HG02973 (cell line): ENCODE data around the gene PAN3.
"Not testable (repeated sequence)": the region's sequence is repeated elsewhere in the genome, so short reads cannot be mapped to it uniquely, and the experiment has no call there.

Experiments
- ATAC-seq: cut with Tn5 transposase; IDR thresholded peaks from one replicate; pipeline ENCODE4 v1.9.1; 2021; ENCODE audit warnings: moderate library complexity; ENCODE audit not compliant: unreplicated experiment

PAN3 gene, protein sequence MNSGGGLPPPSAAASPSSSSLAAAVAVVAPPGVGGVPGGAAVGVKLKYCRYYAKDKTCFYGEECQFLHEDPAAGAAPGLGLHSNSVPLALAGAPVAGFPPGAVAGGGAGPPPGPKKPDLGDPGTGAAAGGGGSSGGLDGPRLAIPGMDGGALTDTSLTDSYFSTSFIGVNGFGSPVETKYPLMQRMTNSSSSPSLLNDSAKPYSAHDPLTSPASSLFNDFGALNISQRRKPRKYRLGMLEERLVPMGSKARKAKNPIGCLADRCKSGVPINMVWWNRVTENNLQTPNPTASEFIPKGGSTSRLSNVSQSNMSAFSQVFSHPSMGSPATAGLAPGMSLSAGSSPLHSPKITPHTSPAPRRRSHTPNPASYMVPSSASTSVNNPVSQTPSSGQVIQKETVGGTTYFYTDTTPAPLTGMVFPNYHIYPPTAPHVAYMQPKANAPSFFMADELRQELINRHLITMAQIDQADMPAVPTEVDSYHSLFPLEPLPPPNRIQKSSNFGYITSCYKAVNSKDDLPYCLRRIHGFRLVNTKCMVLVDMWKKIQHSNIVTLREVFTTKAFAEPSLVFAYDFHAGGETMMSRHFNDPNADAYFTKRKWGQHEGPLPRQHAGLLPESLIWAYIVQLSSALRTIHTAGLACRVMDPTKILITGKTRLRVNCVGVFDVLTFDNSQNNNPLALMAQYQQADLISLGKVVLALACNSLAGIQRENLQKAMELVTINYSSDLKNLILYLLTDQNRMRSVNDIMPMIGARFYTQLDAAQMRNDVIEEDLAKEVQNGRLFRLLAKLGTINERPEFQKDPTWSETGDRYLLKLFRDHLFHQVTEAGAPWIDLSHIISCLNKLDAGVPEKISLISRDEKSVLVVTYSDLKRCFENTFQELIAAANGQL

DNA sequence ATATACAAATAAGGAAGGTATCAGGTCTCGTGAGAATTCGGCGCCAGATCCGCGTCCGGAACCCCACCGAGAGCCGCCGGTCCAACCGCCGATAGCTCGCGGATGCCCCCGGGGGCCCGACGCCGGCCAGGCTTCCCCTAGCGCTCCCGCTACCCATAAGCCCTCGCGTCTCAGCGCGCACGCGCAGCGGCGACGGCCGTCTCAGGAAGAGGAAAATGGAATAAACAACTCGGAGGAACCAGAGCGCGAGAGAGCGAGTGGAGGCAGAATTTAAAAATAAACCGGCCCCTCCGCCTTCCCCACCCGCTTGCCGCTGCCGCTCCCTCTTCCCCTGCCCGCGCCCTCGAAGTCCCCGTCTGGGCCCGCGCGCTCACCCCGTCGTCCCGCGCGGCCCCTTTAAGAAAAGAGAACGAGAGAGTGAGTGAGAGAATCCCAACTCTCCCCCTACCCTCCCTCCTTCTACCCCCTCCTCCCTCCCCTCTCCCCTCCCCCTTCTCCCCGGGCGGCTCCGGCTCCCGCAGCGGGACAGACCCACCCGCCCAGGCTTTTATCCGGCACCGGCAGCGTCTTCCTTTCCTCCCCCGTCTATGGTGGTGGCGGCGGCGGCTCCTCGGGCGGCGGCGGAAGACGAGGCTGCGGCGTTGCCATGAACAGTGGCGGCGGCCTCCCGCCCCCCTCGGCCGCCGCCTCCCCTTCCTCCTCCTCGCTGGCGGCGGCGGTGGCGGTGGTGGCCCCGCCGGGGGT lies at the start of gene PAN3:
Gene PAN3 (plus strand): TSS at position 534 of the 744 bp plus-strand sequence. CDS start 113 bp downstream, at position 647.
- ATAC-seq = peak; percentile 54

DNA sequence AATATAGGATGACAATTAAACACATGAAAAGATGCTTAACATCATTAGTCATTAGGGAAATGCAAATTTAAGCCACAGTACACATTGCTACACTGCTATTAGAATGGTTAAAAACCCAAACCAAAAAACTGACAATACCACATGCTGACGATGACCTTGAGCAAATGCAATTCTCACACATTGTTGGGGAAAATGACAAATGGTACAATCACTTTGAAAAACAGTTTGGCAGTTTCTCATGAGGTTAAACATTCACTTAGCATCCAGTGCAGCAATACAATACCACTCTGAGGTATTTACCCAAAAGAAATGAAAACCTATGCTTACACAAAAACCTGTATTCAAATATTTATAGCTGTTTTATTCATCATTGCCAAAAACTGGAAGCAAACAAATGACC lies 49.3 kb upstream of the PAN3 start:
- ATAC-seq = no peak

DNA sequence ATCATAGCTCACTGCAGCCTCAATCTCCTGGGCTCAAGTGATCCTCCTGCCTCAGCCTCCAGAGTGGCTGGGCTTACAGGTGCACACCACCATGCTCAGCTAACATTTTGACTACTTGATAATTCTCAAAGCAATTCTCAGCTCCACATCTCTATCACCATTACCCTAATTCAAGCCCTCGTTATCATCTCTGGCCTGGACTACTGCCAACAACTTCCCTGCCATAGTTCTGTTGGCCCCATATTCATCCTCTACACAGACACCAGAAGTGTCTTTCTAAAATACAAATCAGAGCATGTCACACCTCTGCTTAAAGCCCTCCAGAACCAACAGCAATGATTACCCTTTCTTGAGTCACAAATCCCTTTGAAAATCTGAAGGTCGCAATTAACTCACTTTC lies 45.9 kb upstream of the PAN3 start:
- no peak for ATAC-seq

DNA sequence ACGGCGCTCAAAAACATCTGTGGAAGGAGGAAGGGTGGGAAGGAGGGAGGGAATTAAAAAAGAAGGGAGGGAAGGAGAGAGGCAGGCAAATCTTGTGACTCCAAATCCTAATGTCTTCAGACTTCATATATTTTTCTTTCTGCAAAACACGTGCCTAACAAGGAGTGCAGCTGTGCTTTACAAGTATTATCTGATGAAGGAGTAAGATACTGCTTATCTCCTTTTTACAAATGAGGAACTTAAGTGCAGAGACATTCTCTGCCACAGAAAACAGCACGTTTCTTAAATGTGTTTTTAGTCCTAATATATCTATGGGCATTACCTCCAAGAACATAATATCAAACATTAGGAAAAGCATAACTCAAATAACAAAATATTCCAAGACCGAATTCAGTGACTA lies 44.5 kb upstream of the PAN3 start:
- ATAC-seq = no peak

DNA sequence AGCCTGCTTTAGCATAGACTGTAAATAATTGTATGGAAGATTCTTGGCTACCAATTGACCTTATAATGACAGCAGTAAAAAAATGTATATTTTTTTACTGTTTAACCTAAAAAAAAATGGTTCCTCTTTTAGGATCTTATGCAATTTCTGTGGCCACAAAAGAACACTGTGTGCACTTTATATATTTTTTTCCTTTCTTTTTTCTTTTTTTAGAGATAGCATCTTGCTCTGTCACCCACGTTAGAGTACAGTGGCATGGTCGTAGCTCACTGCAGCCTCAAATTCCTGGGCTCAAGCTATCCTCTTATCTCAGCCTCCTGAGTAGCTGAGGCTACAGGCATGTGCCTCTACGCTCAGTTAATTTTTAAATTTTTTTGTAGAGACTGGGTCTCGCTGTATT lies 44.0 kb upstream of the PAN3 start:
- no peak for ATAC-seq

DNA sequence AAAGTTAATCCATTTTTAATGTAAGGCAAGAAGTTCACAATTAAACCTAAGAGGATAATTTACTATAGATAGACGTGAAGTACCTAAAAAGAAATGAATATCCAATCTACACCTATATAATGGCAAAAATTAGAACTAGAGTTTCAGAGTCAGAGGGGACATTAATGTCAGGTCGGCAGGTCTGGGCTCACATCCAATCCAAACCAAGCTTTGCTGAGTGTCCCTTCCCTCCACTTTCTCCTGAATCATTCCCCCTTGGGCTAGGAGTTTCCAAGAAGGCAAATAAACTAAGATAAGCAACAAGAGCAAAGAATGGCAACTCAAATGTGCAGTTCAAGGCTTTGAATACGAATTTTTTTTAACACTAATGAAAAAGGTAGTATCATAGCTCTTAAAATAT lies 40.8 kb upstream of the PAN3 start:
- ATAC-seq = no peak

DNA sequence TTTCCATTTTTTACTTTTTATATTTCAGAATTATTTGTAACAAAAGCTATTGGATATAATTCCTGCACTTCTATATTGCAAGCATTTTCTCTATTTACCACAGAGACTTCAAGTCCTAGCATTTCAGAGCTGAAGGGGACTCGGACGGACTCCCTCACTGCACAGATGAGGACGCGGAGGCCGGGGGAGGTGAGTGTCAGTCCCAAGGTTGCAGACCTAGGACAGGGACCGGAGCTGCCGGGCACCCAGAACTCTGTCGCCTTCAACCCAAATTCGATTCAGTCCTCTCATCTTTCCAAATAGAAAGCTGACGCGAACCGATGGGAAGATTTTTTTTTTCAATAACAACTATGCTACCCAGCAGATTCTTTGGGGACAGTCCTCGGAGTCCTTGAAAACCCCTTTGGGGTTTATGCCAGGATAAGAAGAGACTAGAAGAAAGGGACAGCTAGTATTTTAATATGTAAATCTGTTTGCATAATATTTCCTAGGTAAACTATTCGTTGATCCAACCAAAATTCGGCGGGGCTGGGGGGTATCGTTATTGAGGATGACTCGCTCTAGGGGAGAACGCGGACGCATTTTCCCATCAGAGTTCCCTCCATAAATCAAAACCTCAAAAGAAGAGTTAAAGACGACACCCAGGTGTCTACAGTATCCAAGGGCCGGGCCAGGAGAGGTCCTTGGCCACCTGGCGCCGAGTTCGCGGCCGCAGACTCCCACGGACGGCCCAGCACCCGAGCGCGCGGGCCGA lies 38.8 kb upstream of the PAN3 start:
- ATAC-seq = no peak

DNA sequence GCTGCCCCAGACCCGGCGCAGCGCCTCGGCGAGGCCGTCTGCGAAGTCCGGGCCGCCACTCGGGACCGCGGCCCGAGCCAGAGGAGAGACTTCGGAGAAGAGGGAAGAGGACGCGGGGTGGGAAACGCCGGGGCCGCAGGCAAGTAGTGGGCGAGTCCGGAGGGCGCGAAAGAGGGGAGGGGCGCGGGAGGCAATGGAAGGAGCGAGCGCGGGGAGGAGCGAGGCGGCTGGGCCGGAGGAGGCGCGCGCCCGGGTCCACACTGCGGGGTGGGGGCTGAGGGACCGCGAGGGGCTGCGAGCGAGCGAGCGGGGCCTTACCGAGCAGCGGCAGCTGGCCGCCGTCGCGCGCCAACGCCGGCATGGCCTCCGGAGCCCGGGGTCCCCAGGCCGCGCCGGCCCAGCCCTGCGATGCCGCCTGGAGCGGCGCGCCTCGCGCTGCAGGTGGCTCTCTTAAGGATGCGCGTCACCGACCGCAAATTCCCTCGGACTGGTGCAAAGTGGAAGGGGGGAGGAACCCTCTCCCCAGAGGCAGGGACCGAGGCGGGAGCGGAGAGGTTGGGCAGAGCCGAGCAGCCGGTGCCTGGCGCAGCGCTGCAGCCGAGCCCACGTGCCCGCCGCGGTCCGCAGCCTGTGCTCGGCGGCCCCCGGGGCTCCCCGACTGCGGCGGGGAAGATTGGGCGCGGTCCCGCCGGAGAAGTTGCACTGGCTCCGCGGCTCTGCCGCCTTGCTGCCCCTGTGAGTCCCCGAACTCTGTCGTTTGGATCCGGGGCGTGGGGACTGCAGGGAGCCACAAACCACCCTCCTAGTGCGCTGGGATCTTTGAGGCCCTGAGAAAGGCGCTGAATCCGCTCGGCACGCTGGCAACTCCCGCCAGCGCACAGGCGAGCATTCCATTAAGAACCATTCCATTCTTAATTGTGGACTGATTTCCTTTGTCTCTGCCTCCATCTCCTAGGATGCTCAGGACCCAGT lies 37.9 kb upstream of the PAN3 start, which contains the start of gene FLT3:
Gene FLT3 (minus strand): TSS at position 427 of the 972 bp plus-strand sequence. CDS start 66 bp downstream, at position 361.
- ATAC-seq = peak; percentile 50

DNA sequence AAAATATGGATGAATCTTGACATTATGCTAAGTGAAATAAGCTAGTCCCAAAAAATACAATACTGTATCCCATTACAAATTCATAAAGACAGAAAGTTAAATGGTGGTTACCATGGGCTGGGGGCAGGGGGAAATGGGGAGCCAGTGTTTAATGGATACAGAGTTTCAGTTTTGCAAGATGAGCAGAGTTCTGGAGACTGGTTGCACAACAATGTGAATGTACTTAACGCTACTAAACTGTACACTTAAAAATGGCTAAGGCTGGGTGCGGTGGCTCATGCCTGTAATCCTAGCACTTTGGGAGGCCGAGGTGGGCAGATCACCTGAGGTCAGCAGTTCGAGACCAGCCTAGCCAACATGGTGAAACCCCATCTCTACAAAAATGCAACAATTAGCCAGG lies 36.5 kb upstream of the PAN3 start:
- not testable (repeated sequence) for ATAC-seq

DNA sequence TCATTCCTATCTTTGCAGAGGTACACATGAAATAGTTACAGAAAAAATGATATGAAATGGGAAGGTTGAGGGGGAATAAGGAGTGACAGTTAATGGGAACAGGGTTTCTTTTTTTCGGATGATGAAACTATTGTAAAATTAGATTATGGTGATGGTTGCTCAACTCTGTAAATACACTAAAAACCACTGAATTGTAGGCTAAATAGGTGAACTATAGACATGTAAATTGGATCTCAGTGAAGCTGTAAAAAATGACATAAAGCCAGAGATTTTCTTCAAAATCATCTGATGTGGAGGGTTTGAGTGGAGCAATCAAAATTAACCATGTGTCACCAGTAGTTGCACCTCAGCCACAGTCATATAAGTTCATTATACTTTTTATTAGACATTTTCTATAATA lies 31.4 kb upstream of the PAN3 start:
- ATAC-seq = no peak

DNA sequence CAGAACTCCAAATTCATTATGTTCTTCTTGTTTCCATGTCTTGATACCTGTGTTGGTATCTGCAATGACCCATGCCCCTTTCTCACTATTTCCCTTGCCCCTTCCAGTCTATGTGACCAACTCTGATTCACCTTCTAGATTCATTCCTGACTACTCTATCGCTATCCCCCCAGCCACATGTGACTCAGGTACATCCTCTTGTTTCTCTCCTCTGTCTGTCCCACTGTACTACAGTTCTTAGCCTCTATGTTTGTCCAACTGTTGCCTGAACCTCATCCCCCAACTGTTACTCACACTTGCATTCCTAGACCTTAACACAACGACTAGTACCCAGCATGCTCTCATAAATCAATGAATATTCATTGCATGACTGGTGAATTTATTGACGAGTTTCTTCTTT lies 27.9 kb upstream of the PAN3 start:
- ATAC-seq = no peak

DNA sequence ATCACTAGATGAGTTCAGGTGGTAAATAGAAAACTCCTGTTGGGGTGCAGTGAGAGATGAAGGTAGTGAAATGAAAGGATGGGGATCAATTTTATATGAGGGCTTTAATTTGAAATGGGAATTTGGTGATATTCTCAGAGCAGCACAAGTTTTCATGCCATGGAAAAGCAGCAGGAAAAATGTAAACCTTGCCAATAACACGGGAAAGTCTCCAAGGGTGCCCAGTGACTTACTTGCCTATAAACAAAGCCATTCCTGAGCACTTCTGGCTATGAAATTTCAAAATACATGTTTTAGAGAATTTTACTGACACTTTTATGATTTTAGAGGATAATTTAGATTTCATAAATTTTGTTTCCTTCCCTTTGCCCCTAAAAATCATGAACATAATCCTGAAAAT lies 21.6 kb upstream of the PAN3 start:
- no peak for ATAC-seq

DNA sequence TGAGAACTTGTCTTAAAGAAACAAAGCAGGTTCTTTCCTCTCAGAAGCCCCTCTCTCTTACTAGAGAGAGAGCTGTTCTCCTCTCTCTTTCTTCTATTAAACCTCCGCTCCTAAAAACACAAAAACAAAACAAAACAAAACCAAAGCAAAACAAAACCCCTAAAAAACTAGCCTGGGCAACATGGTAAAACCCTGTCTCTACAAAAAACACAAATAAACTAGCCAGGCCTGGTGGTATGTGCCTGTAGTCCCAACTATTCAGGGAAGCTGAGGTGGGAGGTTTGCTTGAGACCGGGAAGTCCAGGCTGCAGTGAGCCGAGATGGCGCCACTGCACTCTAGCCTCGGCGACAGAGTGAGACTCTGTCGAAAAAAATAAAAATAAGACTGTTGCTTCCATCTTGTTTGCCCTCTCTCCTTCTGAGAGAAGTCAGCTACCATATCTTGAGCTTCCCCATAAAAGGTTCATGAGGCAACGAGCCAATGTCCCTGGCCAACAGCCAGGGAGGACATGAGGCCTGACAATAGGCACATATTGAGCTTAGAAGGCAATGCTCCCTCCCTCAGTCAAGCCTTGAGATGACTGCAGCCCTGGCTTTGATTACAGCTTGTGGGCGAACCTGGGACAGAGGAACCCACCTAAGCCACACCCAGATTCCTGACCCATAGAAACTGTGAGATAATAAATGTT lies 20.5 kb upstream of the PAN3 start:
- ATAC-seq = no peak

DNA sequence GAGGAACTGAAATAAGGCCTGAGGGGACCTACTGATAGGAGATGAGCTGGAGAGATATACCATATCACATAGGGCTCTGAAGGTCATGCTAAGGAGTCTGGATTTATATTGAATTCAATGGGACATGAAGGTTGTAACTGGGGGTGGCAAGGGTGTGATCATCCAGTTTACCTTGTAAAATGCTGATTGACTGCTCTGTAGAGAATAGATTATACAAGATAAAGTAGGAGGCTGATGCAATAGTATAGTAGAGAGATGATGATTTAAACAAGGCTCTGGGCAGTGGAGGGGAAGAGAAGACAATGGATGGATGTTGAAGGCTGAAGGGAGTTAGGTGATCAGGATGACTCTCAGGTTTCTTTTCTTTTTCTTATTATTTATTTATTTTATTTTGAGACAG lies 18.0 kb upstream of the PAN3 start:
- ATAC-seq = no peak

DNA sequence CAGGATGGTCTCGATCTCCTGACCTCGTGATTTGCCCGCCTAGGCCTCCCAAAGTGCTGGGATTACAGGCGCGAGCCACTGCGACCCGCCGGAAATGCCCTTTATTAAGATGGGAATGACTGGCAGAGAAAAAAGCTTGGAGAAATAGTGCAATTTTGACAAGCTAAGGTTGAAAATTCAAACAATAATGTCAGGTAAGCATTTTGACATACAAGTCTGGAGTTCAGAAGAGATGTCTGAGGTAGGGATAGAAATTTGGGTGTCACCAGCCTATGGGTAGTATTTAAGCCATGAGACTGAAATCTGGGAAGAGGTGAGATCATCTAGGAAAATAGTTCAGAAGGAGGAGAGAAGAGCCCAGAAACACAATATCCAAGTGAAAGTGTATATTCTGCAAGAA lies 17.1 kb upstream of the PAN3 start:
- ATAC-seq = no peak

DNA sequence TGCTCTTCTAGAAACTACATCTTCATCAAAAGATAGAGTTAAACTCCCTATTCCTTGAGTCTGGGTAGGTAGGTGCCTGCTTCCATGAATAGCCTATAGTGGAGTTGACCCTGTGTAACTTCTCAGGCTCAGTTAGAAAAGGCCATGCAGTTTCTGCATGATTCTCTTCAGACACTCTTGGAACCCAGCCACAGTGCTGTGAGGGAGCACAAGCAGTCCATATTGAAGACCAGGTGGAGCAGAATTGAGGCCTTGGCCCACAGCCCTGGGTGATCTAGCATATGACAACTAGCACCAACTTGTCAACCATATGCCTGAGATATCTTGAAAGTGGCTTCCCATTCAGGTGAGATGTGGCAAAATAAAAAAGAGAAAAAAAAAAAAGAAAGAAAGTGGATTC lies 10.3 kb upstream of the PAN3 start:
- ATAC-seq = no peak

DNA sequence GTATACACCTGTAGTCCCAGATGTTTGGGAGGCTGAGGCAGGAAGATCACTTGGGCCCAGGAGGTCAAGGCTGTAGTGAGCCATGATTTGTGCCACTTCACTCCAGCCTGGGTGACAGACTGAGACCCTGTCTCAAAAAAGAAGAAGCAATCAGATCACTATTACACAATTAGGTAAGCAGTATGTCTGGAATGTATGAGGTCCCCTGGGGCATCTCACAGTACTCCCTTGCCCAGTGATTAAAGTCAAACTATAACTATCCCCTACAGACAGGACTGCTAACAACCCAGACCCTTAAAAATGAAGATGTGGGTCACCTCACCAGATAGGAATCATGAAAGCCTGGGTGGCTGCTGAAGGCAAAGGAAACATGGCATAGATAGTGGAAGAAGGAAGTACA lies 9.4 kb upstream of the PAN3 start:
- no peak for ATAC-seq

DNA sequence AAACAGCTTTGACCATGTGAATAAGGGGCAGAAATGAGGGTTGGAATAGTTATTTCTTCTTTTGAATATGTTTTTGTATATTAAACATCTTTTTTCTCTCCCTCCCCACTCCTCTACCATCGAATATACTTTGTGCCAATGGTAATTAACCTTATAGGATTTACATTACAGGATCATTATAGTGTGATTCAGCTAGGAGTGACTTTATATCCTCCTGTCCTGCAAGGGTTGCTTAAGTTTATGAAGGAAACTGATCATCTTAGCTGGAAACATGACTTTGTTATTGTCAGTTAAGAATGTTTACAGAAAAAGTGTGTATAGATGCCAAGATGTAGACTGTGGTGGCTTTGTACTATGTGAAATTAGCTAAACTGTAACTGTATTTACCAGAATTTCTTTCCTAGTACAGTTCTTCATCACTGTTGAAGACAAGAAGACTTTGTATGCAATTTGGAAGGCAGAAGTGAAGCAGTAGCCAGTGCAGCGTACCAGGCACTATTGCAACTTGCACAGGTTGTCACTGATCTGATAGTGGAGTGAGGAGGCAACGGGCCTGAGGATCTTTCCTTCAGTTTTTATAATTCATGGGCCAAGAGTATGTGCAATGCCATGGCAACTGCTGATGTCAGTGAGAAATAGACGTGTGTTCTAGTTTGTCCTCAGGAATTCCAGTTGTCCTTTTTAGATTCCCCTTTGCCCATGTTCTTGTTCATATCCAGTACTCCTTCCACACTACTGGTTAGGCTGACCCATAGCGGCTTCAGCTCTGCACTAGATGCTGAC lies 8.2 kb upstream of the PAN3 start:
- ATAC-seq = no peak
